H1 (cell line): ENCODE data around the gene PROM2.

Experiments
- CEBPB ChIP-seq: IDR thresholded peaks from 2 replicates; pipeline ENCODE4 v1.6.1; 2012; ENCODE audit warnings: low read depth, low read length
- CHD7 ChIP-seq: fragments of 300-600 bp; sonication (generic); IDR thresholded peaks from 2 replicates; pipeline ENCODE4 v1.7.1; 2012; ENCODE audit warnings: low read length, moderate library complexity, mild to moderate bottlenecking, inconsistent platforms; ENCODE audit not compliant: insufficient replicate concordance
- CTCF ChIP-seq, 3 experiments: IDR thresholded peaks; 1 replicate in 2 of 3; 2 replicates in 1 of 3; pipeline versions ENCODE4 v1.5.1 to v1.6.1; 2011; ENCODE audit warnings: low read length in 3 of 3, mild to moderate bottlenecking in 3 of 3, inconsistent platforms in 2 of 3, low read depth in 1 of 3, moderate library complexity in 1 of 3; ENCODE audit not compliant: insufficient read depth in 1 of 3; ENCODE audit errors: control extremely low read depth in 1 of 3
- EZH2 ChIP-seq: fragments of 200-600 bp; sonication (generic); IDR thresholded peaks from 2 replicates; pipeline ENCODE4 v1.7.1; 2012; ENCODE audit warnings: low read depth, mild to moderate bottlenecking, moderate library complexity, low read length, inconsistent platforms; ENCODE audit not compliant: severe bottlenecking
- HDAC2 ChIP-seq, 2 experiments: fragments of 300-600 bp in 1 of 2; sonication (generic) in 1 of 2; IDR thresholded peaks; 2 replicates each; pipeline ENCODE4 v1.6.1; 2011 to 2012; ENCODE audit warnings: low read depth in 2 of 2, low read length in 2 of 2, mild to moderate bottlenecking in 2 of 2, moderate library complexity in 2 of 2, borderline replicate concordance in 1 of 2, inconsistent platforms in 1 of 2
- JUND ChIP-seq: IDR thresholded peaks from 2 replicates; pipeline ENCODE4 v1.6.1; 2011; ENCODE audit warnings: mild to moderate bottlenecking, improper control_type of control experiment, low read length
- POLR2A ChIP-seq, 2 experiments: IDR thresholded peaks; 1 replicate in 1 of 2; 2 replicates in 1 of 2; pipeline ENCODE4 v1.6.1; 2011; ENCODE audit warnings: low read depth in 2 of 2, low read length in 2 of 2, mild to moderate bottlenecking in 2 of 2; ENCODE audit errors: control extremely low read depth in 1 of 2

- no peak for TF ChIP-seq CTCF (IDR thresholded peaks at IDR 0.05; ENCODE audit: control extremely low read depth in 1 of 3, insufficient read depth in 1 of 3, low read depth in 1 of 3, low read length in 3 of 3)
- TF ChIP-seq EZH2, result no peak
- TF ChIP-seq CEBPB, result no peak
- TF ChIP-seq CHD7, result no peak
- TF ChIP-seq POLR2A (IDR thresholded peaks at IDR 0.05; ENCODE audit: control extremely low read depth in 1 of 2, low read depth in 2 of 2, low read length in 2 of 2), result no peak
- no peak for TF ChIP-seq JUND
- no peak for TF ChIP-seq HDAC2 (IDR thresholded peaks at IDR 0.05; ENCODE audit: borderline replicate concordance in 1 of 2, low read depth in 2 of 2, low read length in 2 of 2)
Observed at GRCh38 chr2:95334916-95335641, 60.8 kb downstream of the PROM2 start.
